SU-DHL-6 (cell line): ENCODE measurements around the gene MEIKIN.

Source experiments
- EZH2phosphoT487 ChIP-seq: fragments of 200-600 bp; sonication (generic), shearing (Covaris generic); conservative IDR thresholded peaks from 2 replicates; pipeline ENCODE4 v1.6.1; 2018; ENCODE audit warnings: mild to moderate bottlenecking, antibody characterized with exemption, low read length, moderate library complexity, mixed read lengths
- TF ChIP-seq, protein P1 (sequence below): fragments of 200-600 bp; sonication (generic); IDR thresholded peaks from one replicate; pipeline ENCODE4 v1.5.1; 2017; ENCODE audit warnings: antibody characterized with exemption, mild to moderate bottlenecking, low read length, moderate library complexity; ENCODE audit not compliant: insufficient read depth, poor library complexity, severe bottlenecking

GRCh38 chr5:131950706-131951105 lies 5.2 kb upstream of the MEIKIN start:
- TF ChIP-seq, protein P1, sequence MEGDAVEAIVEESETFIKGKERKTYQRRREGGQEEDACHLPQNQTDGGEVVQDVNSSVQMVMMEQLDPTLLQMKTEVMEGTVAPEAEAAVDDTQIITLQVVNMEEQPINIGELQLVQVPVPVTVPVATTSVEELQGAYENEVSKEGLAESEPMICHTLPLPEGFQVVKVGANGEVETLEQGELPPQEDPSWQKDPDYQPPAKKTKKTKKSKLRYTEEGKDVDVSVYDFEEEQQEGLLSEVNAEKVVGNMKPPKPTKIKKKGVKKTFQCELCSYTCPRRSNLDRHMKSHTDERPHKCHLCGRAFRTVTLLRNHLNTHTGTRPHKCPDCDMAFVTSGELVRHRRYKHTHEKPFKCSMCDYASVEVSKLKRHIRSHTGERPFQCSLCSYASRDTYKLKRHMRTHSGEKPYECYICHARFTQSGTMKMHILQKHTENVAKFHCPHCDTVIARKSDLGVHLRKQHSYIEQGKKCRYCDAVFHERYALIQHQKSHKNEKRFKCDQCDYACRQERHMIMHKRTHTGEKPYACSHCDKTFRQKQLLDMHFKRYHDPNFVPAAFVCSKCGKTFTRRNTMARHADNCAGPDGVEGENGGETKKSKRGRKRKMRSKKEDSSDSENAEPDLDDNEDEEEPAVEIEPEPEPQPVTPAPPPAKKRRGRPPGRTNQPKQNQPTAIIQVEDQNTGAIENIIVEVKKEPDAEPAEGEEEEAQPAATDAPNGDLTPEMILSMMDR = no peak
- no peak for TF ChIP-seq EZH2phosphoT487
